Suprapubic skin (tissue), 4 donors: Measurements from ENCODE around the gene CAPN7. TPM values are rescaled to one million over a fixed set of nuclear protein-coding genes. Genes with fewer than 3 reads are reported as not detected.
"Not testable (repeated sequence)": the region's sequence is repeated elsewhere in the genome, so short reads cannot be mapped to it uniquely, and the experiment has no call there.

Source experiments
- DNase-seq, 2 donors: peaks; one replicate each; pipeline ENCODE4 v3.0.0-alpha.2; 2019; ENCODE audit warnings: low spot score in 2 of 2
- H3K27ac ChIP-seq: fragments of 200-600 bp; sonication (generic); one replicate; pipeline ENCODE4 v1.5.1; 2019
- H3K27me3 ChIP-seq: fragments of 200-600 bp; sonication (generic); one replicate; pipeline ENCODE4 v1.5.1; 2019
- H3K36me3 ChIP-seq: fragments of 200-600 bp; sonication (generic); one replicate; pipeline ENCODE4 v1.5.1; 2019
- H3K4me1 ChIP-seq: fragments of 200-600 bp; sonication (generic); one replicate; pipeline ENCODE4 v1.5.1; 2019
- H3K4me3 ChIP-seq: fragments of 200-600 bp; sonication (generic); one replicate; pipeline ENCODE4 v1.5.1; 2019; ENCODE audit warnings: mild to moderate bottlenecking
- H3K9me3 ChIP-seq: fragments of 200-600 bp; sonication (generic); one replicate; pipeline ENCODE4 v1.5.1; 2019
- CTCF ChIP-seq, 2 donors: fragments of 200-600 bp in 1 of 2; fragments of 450-650 bp in 1 of 2; sonication (generic) in 1 of 2; IDR thresholded peaks; one replicate each; pipeline ENCODE4 v1.5.1; 2016 to 2019; ENCODE audit warnings: antibody characterized with exemption in 2 of 2, mild to moderate bottlenecking in 1 of 2, moderate library complexity in 1 of 2
- EP300 ChIP-seq: sonication (generic); formaldehyde crosslinking; IDR thresholded peaks from one replicate; pipeline ENCODE4 v1.6.1; 2017; ENCODE audit warnings: antibody characterized with exemption
- POLR2A ChIP-seq, 2 donors: fragments of 450-650 bp; IDR thresholded peaks; one replicate each; pipeline ENCODE4 v1.6.1; 2017; ENCODE audit warnings: antibody characterized with exemption in 2 of 2, mild to moderate bottlenecking in 2 of 2, moderate library complexity in 2 of 2
- POLR2AphosphoS5 ChIP-seq, 3 donors: sonication (generic); formaldehyde crosslinking; IDR thresholded peaks; one replicate each; pipeline ENCODE4 v1.6.1; 2017; ENCODE audit warnings: antibody characterized with exemption in 3 of 3
- WGBS: methylation state at CpG from one replicate; pipeline ENCODE4 v1.1.5; 2018; 5-methylcytosine and 5-hydroxymethylcytosine counted together
- total RNA-seq, 4 donors: library from RNA; depleted of rRNA; stranded (reverse); fragments of >200 nt; gene quantifications; one replicate each; pipeline ENCODE4 v1.1.0, GENCODE V29; 2016

Gene CAPN7
- total RNA-seq, 4 donors from 2014 or later, result 32.0 to 112 (median 38.2) TPM

- Histone ChIP-seq H3K4me3 (no peak overlapping the region), H3K36me3 (no peaks in the 10 kb centered on the region), H3K4me1 (no peaks in the 10 kb centered on the region), H3K27ac (no peak overlapping the region), H3K27me3 (no peaks in the 10 kb centered on the region), H3K9me3 (no peaks in the 10 kb centered on the region)
- TF ChIP-seq POLR2A (IDR thresholded peaks at IDR 0.05), result no peak
- DNase-seq, result no peak
- 71% methylated on average over 1 of the region's 1 CpG for WGBS
Measured at GRCh38 chr3:15164340-15164739, 41.7 kb upstream of the CAPN7 start.

DNA sequence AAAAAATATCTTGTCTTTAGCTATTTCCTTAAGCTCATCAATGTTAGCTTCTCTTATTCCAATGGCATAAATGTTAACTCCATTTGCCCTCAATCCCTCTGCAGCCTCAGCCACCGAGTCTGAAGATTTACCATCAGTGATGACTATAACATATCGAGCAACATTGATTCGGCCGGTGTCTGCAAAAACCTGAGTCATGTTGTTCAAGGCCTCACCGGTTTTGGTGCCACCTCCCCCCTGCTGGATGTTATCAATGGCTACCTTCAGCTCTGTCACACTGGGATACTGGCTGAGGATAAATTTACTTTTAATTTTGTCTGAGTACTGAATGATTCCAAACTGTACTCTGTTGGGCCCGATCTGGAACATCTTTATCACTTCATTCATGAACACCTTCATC is 41.0 kb upstream of the CAPN7 start:
- DNase-seq, result no peak
- WGBS, result 93% methylated on average over 6 of the region's 6 CpGs
- TF ChIP-seq POLR2A (IDR thresholded peaks at IDR 0.05), result no peak
- no peak for TF ChIP-seq EP300
- TF ChIP-seq POLR2AphosphoS5 (IDR thresholded peaks at IDR 0.05), result no peak
- no peak for TF ChIP-seq CTCF (IDR thresholded peaks at IDR 0.05)

DNA sequence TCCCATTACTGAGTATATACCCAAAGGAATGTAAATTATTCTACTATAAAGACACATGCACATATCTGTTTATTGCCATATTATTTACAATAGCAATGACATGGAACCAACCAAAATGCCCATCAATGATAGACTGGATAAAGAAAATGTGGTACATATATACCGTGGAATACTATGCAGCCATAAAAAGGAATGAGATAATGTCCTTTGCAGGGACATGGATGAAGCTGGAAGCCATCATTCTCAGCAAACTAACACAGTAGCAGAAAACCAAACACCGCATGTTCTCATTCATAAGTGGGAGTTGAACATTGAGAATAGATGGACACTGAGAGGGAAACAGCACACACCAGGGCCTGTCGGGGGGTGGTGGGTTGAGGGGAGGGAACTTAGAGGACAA is 39.7 kb upstream of the CAPN7 start:
- not testable (repeated sequence) for H3K4me3 ChIP-seq, H3K36me3 ChIP-seq, H3K27me3 ChIP-seq, H3K27ac ChIP-seq, DNase-seq, H3K4me1 ChIP-seq, H3K9me3 ChIP-seq
- 97% methylated on average over 3 of the region's 3 CpGs for WGBS

More for the DNA sequence above, 41.0 kb upstream of the CAPN7 start:
- H3K4me1 ChIP-seq, result no peaks in the 10 kb centered on the region
- H3K27ac ChIP-seq, result no peak overlapping the region
- H3K36me3 ChIP-seq, result no peaks in the 10 kb centered on the region
- H3K4me3 ChIP-seq, result no peak overlapping the region
- H3K9me3 ChIP-seq, result no peaks in the 10 kb centered on the region
- H3K27me3 ChIP-seq, result no peaks in the 10 kb centered on the region

GRCh38 chr3:15171096-15171495 is 35.0 kb upstream of the CAPN7 start:
- H3K27me3 ChIP-seq, result no peaks in the 10 kb centered on the region
- no peaks in the 10 kb centered on the region for H3K36me3 ChIP-seq
- TF ChIP-seq POLR2A (IDR thresholded peaks at IDR 0.05), result no peak
- TF ChIP-seq POLR2AphosphoS5 (IDR thresholded peaks at IDR 0.05), result no peak
- TF ChIP-seq CTCF (IDR thresholded peaks at IDR 0.05), result no peak
- no peak for TF ChIP-seq EP300
- no peak overlapping the region for H3K27ac ChIP-seq
- DNase-seq, result no peak
- H3K9me3 ChIP-seq, result no peaks in the 10 kb centered on the region
- no peaks in the 10 kb centered on the region for H3K4me1 ChIP-seq
- H3K4me3 ChIP-seq, result no peak overlapping the region
- 42% methylated on average over 3 of the region's 3 CpGs for WGBS

- peaks cover 2% of the 10 kb centered on the region for H3K27me3 ChIP-seq
- no peaks in the 10 kb centered on the region for H3K36me3 ChIP-seq
- 78% methylated on average over 1 of the region's 1 CpG for WGBS
- H3K4me1 ChIP-seq, result no peaks in the 10 kb centered on the region
- no peaks in the 10 kb centered on the region for H3K9me3 ChIP-seq
- no peak for TF ChIP-seq EP300
- TF ChIP-seq POLR2A (IDR thresholded peaks at IDR 0.05), result no peak
- TF ChIP-seq POLR2AphosphoS5 (IDR thresholded peaks at IDR 0.05), result no peak
- TF ChIP-seq CTCF (IDR thresholded peaks at IDR 0.05), result no peak
- no peak for DNase-seq
- H3K4me3 ChIP-seq, result no peak overlapping the region
- no peak overlapping the region for H3K27ac ChIP-seq
Measured at GRCh38 chr3:15172806-15173205, 33.2 kb upstream of the CAPN7 start.

- 90% methylated on average over 8 of the region's 8 CpGs for WGBS
- H3K27ac ChIP-seq, result no peak overlapping the region
- TF ChIP-seq CTCF (IDR thresholded peaks at IDR 0.05) (no peak), POLR2AphosphoS5 (IDR thresholded peaks at IDR 0.05) (no peak), EP300 (no peak), POLR2A (IDR thresholded peaks at IDR 0.05) (no peak)
- H3K4me1 ChIP-seq, result no peaks in the 10 kb centered on the region
- no peaks in the 10 kb centered on the region for H3K9me3 ChIP-seq
- no peak overlapping the region for H3K4me3 ChIP-seq
- no peaks in the 10 kb centered on the region for H3K36me3 ChIP-seq
- DNase-seq, result no peak
- peaks cover 5% of the 10 kb centered on the region for H3K27me3 ChIP-seq
Measured at GRCh38 chr3:15174953-15175352, 31.1 kb upstream of the CAPN7 start.
